IMR-90 (cell line): ENCODE data around the gene DNAJC4. TPM values are rescaled to one million over a fixed set of nuclear protein-coding genes. Genes with fewer than 3 reads are reported as not detected.

ENCODE experiments used
- ATAC-seq: fragments of 200-7000 bp; cut with Tn5 transposase; 2 replicates; pipeline ENCODE4 v1.9.1; 2020; ENCODE audit warnings: low read depth, mild to moderate bottlenecking, moderate library complexity
- BruUV-seq: library from RNA; stranded (reverse); fragments of 400-500 nt; replicated peaks from 2 replicates; lab custom pipeline; 2021; lab: Mats Ljungman, UMichigan
- CTCF ChIA-PET: fragments of 300-600 bp; formaldehyde crosslinking; extraction: SDS; loops from one replicate; lab custom pipeline; 2021; ENCODE audit warnings: antibody characterized with exemption; lab: Yijun Ruan, JAX
- POLR2A ChIA-PET: fragments of 300-600 bp; sonication (Branson Sonifier 250); formaldehyde crosslinking; loops from one replicate; lab custom pipeline; 2022; ENCODE audit warnings: antibody characterized with exemption; ENCODE audit not compliant: unreplicated experiment; lab: Charles Lee
- DNase-seq: peaks from one replicate; pipeline ENCODE4 v3.0.0; 2013
- H2AFZ ChIP-seq: replicated peaks from 2 replicates; pipeline ENCODE3; 2013; ENCODE audit warnings: low read length, mild to moderate bottlenecking; ENCODE audit not compliant: poor library complexity
- H2AK5ac ChIP-seq: 2 replicates; pipeline ENCODE4 v1.6.1; 2013; ENCODE audit warnings: low read depth, low read length, inconsistent platforms
- H2AK9ac ChIP-seq: replicated peaks from 2 replicates; pipeline ENCODE3; 2013; ENCODE audit warnings: mild to moderate bottlenecking, low read depth, low read length, moderate library complexity; ENCODE audit not compliant: poor library complexity
- H2BK120ac ChIP-seq: 2 replicates; pipeline ENCODE4 v1.6.1; 2013; ENCODE audit warnings: low read depth, low read length, inconsistent platforms
- H2BK15ac ChIP-seq: 3 replicates; pipeline ENCODE4 v1.6.1; 2013; ENCODE audit warnings: low read depth, low read length, inconsistent platforms
- H2BK20ac ChIP-seq: 2 replicates; pipeline ENCODE4 v1.6.1; 2013; ENCODE audit warnings: low read depth, mild to moderate bottlenecking, inconsistent platforms, low read length, moderate library complexity
- H2BK5ac ChIP-seq: 2 replicates; pipeline ENCODE4 v1.6.1; 2013; ENCODE audit warnings: mild to moderate bottlenecking, low read depth, low read length, inconsistent platforms; ENCODE audit not compliant: poor library complexity, severe bottlenecking
- H3K14ac ChIP-seq: replicated peaks from 2 replicates; pipeline ENCODE4 v1.6.1; 2013; ENCODE audit warnings: low read depth, low read length, inconsistent platforms
- H3K18ac ChIP-seq: 2 replicates; pipeline ENCODE4 v1.6.1; 2013; ENCODE audit warnings: low read depth, low read length, control low read depth
- H3K23ac ChIP-seq: 2 replicates; pipeline ENCODE4 v1.6.1; 2013; ENCODE audit warnings: low read depth, low read length, inconsistent platforms
- H3K27ac ChIP-seq: 2 replicates; pipeline ENCODE4 v1.5.1; 2013; ENCODE audit warnings: mild to moderate bottlenecking, control low read depth, low read length; ENCODE audit not compliant: insufficient read depth
- H3K27me3 ChIP-seq: 2 replicates; pipeline ENCODE4 v1.6.1; 2013; ENCODE audit warnings: low read length; ENCODE audit not compliant: control insufficient read depth, insufficient read depth
- H3K36me3 ChIP-seq: 2 replicates; pipeline ENCODE4 v1.6.1; 2013; ENCODE audit warnings: low read length, mixed read lengths; ENCODE audit not compliant: control insufficient read depth, insufficient read depth
- H3K4ac ChIP-seq: 2 replicates; pipeline ENCODE4 v1.6.1; 2013; ENCODE audit warnings: low read depth, low read length, inconsistent platforms
- H3K4me1 ChIP-seq: 2 replicates; pipeline ENCODE4 v1.6.1; 2013; ENCODE audit warnings: low read length, mixed read lengths; ENCODE audit not compliant: control insufficient read depth, insufficient read depth
- H3K4me2 ChIP-seq: 2 replicates; pipeline ENCODE4 v1.6.1; 2013; ENCODE audit warnings: low read depth, mild to moderate bottlenecking, control low read depth, low read length, moderate library complexity
- H3K4me3 ChIP-seq: 2 replicates; pipeline ENCODE4 v1.5.1; 2013; ENCODE audit warnings: low read depth, mild to moderate bottlenecking, control low read depth, low read length, moderate library complexity; ENCODE audit not compliant: insufficient read depth
- H3K56ac ChIP-seq: 2 replicates; pipeline ENCODE4 v1.6.1; 2013; ENCODE audit warnings: low read length, inconsistent platforms; ENCODE audit not compliant: insufficient read depth; ENCODE audit errors: extremely low read depth
- H3K79me1 ChIP-seq, 2 experiments: 2 replicates each; pipeline ENCODE4 v1.6.1; 2013; ENCODE audit warnings: low read length in 2 of 2, inconsistent platforms in 1 of 2, low read depth in 1 of 2
- H3K9ac ChIP-seq: 2 replicates; pipeline ENCODE4 v1.6.1; 2013; ENCODE audit warnings: low read depth, low read length, control low read depth
- H3K9me1 ChIP-seq: 2 replicates; pipeline ENCODE4 v1.6.1; 2013; ENCODE audit warnings: low read length, inconsistent platforms; ENCODE audit not compliant: insufficient read depth
- H3K9me3 ChIP-seq: 2 replicates; pipeline ENCODE4 v1.6.1; 2013; ENCODE audit warnings: low read length; ENCODE audit not compliant: control insufficient read depth, insufficient read depth
- H4K20me1 ChIP-seq: 2 replicates; pipeline ENCODE4 v1.6.1; 2013; ENCODE audit warnings: low read length, inconsistent platforms; ENCODE audit not compliant: insufficient read depth
- H4K5ac ChIP-seq: 2 replicates; pipeline ENCODE4 v1.6.1; 2013; ENCODE audit warnings: mild to moderate bottlenecking, low read depth, low read length, control low read depth
- H4K8ac ChIP-seq, 2 experiments: 2 replicates each; pipeline ENCODE4 v1.6.1; 2013; ENCODE audit warnings: low read depth in 2 of 2, low read length in 2 of 2, control low read depth in 1 of 2, inconsistent platforms in 1 of 2
- H4K91ac ChIP-seq: 2 replicates; pipeline ENCODE4 v1.6.1; 2013; ENCODE audit warnings: low read depth, low read length, inconsistent platforms; ENCODE audit not compliant: insufficient read depth
- BHLHE40 ChIP-seq: fragments of 150-350 bp; IDR thresholded peaks from 2 replicates; pipeline ENCODE4 v1.6.1; 2016; ENCODE audit warnings: mild to moderate bottlenecking, low read depth, low read length
- CEBPB ChIP-seq: IDR thresholded peaks from 2 replicates; pipeline ENCODE4 v1.6.1; 2012; ENCODE audit warnings: low read depth, low read length, improper control_type of control experiment
- CHD1 ChIP-seq: IDR thresholded peaks from 2 replicates; pipeline ENCODE4 v1.6.1; 2012; ENCODE audit warnings: low read depth, low read length, improper control_type of control experiment
- CTCF ChIP-seq: conservative IDR thresholded peaks from 2 replicates; pipeline ENCODE4 v1.5.1; 2012; ENCODE audit warnings: mild to moderate bottlenecking, low read depth, low read length, improper control_type of control experiment
- ELK1 ChIP-seq: fragments of 150-350 bp; IDR thresholded peaks from 2 replicates; pipeline ENCODE4 v1.6.1; 2016; ENCODE audit warnings: low read depth, mild to moderate bottlenecking, low read length, moderate library complexity, borderline replicate concordance
- MAFK ChIP-seq: IDR thresholded peaks from 2 replicates; pipeline ENCODE4 v1.6.1; 2012; ENCODE audit warnings: low read depth, low read length, improper control_type of control experiment
- MAZ ChIP-seq: IDR thresholded peaks from 2 replicates; pipeline ENCODE4 v1.6.1; 2012; ENCODE audit warnings: low read depth, mild to moderate bottlenecking, low read length, improper control_type of control experiment, moderate library complexity, borderline replicate concordance
- NFE2L2 ChIP-seq: fragments of 150-350 bp; IDR thresholded peaks from 2 replicates; pipeline ENCODE4 v1.6.1; 2016; ENCODE audit warnings: low read depth, mild to moderate bottlenecking, low read length
- RAD21 ChIP-seq: IDR thresholded peaks from 2 replicates; pipeline ENCODE4 v1.6.1; 2012; ENCODE audit warnings: low read length, improper control_type of control experiment
- RCOR1 ChIP-seq: IDR thresholded peaks from 2 replicates; pipeline ENCODE4 v1.6.1; 2012; ENCODE audit warnings: mild to moderate bottlenecking, low read length, improper control_type of control experiment; ENCODE audit not compliant: insufficient replicate concordance
- SMC3 ChIP-seq: fragments of 150-350 bp; IDR thresholded peaks from 2 replicates; pipeline ENCODE4 v1.6.1; 2016; ENCODE audit warnings: low read depth, mild to moderate bottlenecking, antibody characterized with exemption, low read length, moderate library complexity
- WGBS, 2 experiments: methylation state at CpG; one replicate each; pipeline versions ENCODE4 v1.1.5 to v1.1.7; 2013; ENCODE audit warnings: missing lambda C conversion rate in 2 of 2; ENCODE audit not compliant: insufficient read length in 1 of 2; ENCODE audit errors: extremely low coverage in 2 of 2; 5-methylcytosine and 5-hydroxymethylcytosine counted together
- dilution Hi-C: fragments of 300-500 bp; cut with HindIII; formaldehyde crosslinking; loops from one replicate; pipeline ENCODE4 v1.14.3; 2018; ENCODE audit warnings: low sequenced_read_pairs; ENCODE audit not compliant: unreplicated experiment
- in situ Hi-C: fragments of 300-500 bp; cut with MboI; formaldehyde crosslinking; loops from 3 replicates; pipeline ENCODE4 v1.14.3; 2019; ENCODE audit warnings: low sequenced_read_pairs, inconsistent platforms, mixed read lengths
- intact Hi-C: fragments of 100-400 bp; cut with micrococcal nuclease; formaldehyde crosslinking; loops from 2 replicates; pipeline ENCODE4 v1.10.0; 2022
- polyA plus RNA-seq, 3 experiments: library from polyadenylated mRNA; depleted of rRNA; stranded (reverse); fragments of >200 nt; gene quantifications; 2 replicates each; pipeline ENCODE4 v1.2.3, GENCODE V29; 2012; ENCODE audit warnings: low replicate concordance in 1 of 3
- total RNA-seq: library from RNA; depleted of rRNA; stranded (reverse); fragments of >200 nt; gene quantifications from 2 replicates; pipeline ENCODE4 v1.2.3, GENCODE V29; 2012

Gene DNAJC4
- total and polyA plus RNA-seq, 2 of the 4 experiments (the other 2 are of a cell fraction), result 2.2 to 22.8 TPM

- in situ Hi-C loops, result no loop called here
- no peak overlapping the region for H3K27ac ChIP-seq
- no peak overlapping the region for H2BK5ac ChIP-seq
- no peak overlapping the region for H4K5ac ChIP-seq
- no peak overlapping the region for H3K56ac ChIP-seq
- H3K4me1 ChIP-seq, result peaks cover 17% of the 10 kb centered on the region
- DNase-seq (no peak), ATAC-seq (no peak)
- H3K4me2 ChIP-seq, result no peak overlapping the region
- peaks cover 30 to 47% of the 10 kb centered on the region in 2 experiments; a peak in 3 of 4 replicates for H3K79me1 ChIP-seq
- H3K36me3 ChIP-seq, result peaks cover 20% of the 10 kb centered on the region
- H4K8ac ChIP-seq, result no peak overlapping the region
- H3K4me3 ChIP-seq, result no peak overlapping the region
- no TSS peak for BruUV-seq
- peaks cover 14% of the 10 kb centered on the region for H3K9me1 ChIP-seq
- no peak overlapping the region for H3K9ac ChIP-seq
- no peak overlapping the region for H2BK120ac ChIP-seq
- dilution Hi-C loops, result no loop called here
- no peak overlapping the region for H2AK5ac ChIP-seq
- no peak overlapping the region for H2AFZ ChIP-seq
- intact Hi-C loops, result no loop called here
- 92% methylated on average over 2 of the region's 9 CpGs; no CpG with 5 or more reads in 1 of the 2 experiments for WGBS, 2 experiments
- H3K4ac ChIP-seq, result no peak overlapping the region
- H2BK20ac ChIP-seq, result no peak overlapping the region
- H2BK15ac ChIP-seq, result no peak overlapping the region
- H4K20me1 ChIP-seq, result peaks cover 4% of the 10 kb centered on the region; the same call in 1 of the 2 replicates
- no peak overlapping the region for H4K91ac ChIP-seq
- no peak overlapping the region for H3K23ac ChIP-seq
- H3K18ac ChIP-seq, result no peak overlapping the region
- no peak overlapping the region for H2AK9ac ChIP-seq
- TF ChIP-seq CEBPB (no peak), MAZ (no peak), CTCF (no peak), MAFK (no peak), BHLHE40 (no peak), NFE2L2 (no peak), RAD21 (no peak), RCOR1 (no peak), SMC3 (no peak), ELK1 (no peak), CHD1 (no peak)
- POLR2A ChIA-PET, result no interaction called here
- H3K14ac ChIP-seq, result no peak overlapping the region
- H3K27me3 ChIP-seq, result no peaks in the 10 kb centered on the region
- H3K9me3 ChIP-seq, result no peaks in the 10 kb centered on the region
- CTCF ChIA-PET, result no interaction called here
These were observed 7.7 kb downstream of the DNAJC4 start for GRCh38 chr11:64238076-64238475.
